Right ventricle myocardium superior (tissue), 1 donor: Measurements from ENCODE around the gene CSRNP3. TPM values are rescaled to one million over a fixed set of nuclear protein-coding genes. Genes with fewer than 3 reads are reported as not detected.

Experiments used
- ATAC-seq: fragments of 200-7000 bp; cut with Tn5 transposase; one replicate; pipeline ENCODE4 v1.9.1; 2020; ENCODE audit warnings: mild to moderate bottlenecking; ENCODE audit not compliant: poor library complexity
- DNase-seq: peaks from one replicate; pipeline ENCODE4 v3.0.0-alpha.2; 2020
- intact Hi-C: fragments of 100-400 bp; cut with DNase I; formaldehyde crosslinking; loops from one replicate; pipeline ENCODE4 v1.11.2; 2022
- total RNA-seq: library from RNA; stranded (reverse); fragmentation: NEBNext Ultra II Directional; extraction: Animal tissue kit (Norgen Biotek cat#: 25700); gene quantifications from one replicate; pipeline ENCODE4 v1.2.1, GENCODE V29; 2021
- donor health status: DM: no; HTN: yes; CAD: no; lungs with severe emphysema.

The CSRNP3 gene
- total RNA-seq, 1 donor from 2014 or later: 4.1 TPM

- ATAC-seq: no peak
- no peak for DNase-seq
- intact Hi-C loops: loop anchor here (5.0 kb wide), 1 partner anchor 296 kb away; no protein-coding TSS in a partner anchor
Measured at GRCh38 chr2:165697748-165698443, 228.4 kb downstream of the CSRNP3 start.

DNA sequence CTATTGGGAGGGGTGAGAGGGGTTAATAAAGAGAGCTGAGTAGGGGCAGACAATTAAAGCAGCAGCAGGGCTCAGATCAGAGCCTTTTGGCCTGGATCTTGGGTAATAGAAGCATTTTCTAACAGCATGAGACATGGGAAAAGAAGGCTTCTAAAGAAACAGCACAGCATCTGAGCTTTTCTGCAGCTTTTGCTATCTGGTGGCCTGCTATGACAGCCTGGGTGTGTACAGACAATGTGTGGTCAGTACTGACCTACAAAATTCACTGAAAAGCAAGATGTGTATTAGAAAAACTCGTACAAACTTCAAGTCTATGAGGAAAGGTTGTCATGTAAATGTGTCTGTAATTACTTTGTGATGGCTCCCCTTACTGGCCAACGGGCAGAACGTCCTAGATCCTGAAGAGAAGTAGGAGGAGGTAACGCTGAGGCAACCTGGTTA, 229.0 kb downstream of the CSRNP3 start:
- ATAC-seq (peak; percentile 83), DNase-seq (no peak)
- intact Hi-C loops: loop anchor here (5.0 kb wide), 1 partner anchor 296 kb away; no protein-coding TSS in a partner anchor

DNA sequence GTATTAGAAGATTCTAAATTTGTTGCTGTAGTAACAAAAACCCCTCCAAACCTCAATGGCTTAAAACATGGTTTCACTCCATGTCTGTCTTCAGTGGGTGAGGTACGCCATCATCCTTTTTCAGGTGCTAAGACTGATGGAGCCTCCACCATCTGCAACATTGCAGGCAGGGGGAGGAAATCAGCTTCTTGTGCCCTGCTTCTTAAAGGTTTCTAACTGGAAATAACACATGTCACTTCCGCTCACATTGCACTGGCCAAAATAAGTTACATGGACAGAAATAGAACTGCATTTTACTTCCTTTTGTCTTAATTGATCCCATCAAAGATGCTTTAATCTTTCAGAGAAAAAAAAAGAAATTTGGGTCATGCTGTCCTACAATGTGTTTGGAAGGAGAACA, 230.4 kb downstream of the CSRNP3 start:
- intact Hi-C loops: loop anchor here (5.0 kb wide), 1 partner anchor 298 kb away; no protein-coding TSS in a partner anchor
- ATAC-seq: no peak
- DNase-seq: no peak

GRCh38 chr2:165700531-165700930, 231.0 kb downstream of the CSRNP3 start:
- ATAC-seq: no peak
- intact Hi-C loops: no loop called here
- DNase-seq: no peak

DNA sequence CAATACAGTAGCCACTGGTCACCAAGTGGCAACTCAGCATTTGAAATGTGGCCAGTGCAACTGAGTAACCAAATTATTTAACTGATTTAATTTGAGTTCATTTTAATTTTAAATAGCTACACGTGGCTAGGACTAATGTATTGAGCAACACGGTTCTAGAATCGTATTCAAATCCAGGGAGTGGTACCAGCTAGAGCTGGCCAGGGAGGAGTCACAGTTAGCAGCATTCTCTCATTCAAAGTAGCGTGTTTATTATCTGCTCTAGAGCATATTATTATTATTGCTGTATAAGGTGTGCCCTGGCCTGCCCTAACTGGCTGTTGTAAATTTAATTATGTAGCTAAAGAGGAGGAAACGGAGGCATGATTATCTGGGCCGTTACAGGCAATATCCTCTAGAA, 231.6 kb downstream of the CSRNP3 start:
- intact Hi-C loops: no loop called here
- ATAC-seq: no peak
- no peak for DNase-seq

DNA sequence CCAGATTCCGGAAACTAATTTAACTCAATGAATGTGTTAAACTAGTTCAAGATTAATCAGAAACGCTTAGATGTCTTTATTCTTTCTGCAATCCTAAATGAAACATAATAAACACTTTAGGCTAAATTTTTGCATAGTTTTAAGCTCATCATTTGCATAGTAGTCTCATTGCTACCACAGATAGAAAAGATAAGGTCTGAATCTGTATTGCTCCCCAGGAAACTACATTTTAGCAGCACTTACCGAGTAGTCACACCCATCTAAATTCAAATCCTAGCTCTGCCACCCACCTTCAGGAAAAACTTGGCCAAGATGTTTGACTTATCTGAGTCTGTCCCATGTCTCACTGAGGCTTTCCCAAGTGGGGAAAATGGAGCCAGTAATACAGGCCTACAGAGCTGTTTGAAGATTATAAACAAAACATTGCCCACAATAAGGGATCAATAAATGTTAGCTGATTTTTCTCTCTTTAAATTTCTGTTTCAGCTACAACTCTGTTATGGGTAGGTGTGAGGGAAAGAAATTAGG, 237.5 kb downstream of the CSRNP3 start:
- no peak for ATAC-seq
- DNase-seq: no peak
- intact Hi-C loops: no loop called here

DNA sequence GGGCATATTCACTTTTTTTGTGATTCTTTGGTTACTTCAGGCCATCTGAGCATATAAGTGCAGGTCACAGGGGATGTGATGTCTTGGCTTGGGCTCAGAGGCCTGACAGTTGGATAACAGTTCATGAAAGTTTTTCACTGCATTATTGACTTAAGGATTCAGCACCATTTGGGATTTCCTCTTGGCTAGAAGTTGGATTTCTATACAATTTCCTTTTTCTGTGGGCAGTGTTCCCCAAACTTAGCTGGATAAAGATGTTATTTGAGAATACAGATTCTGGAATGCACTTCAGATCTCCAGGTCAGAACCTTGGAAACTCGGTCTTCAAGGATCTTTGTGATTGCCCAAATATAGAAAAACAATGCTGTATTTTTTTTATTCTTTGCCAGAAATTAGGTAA, 246.6 kb downstream of the CSRNP3 start:
- no peak for DNase-seq
- intact Hi-C loops: no loop called here
- ATAC-seq: no peak

- no peak for ATAC-seq
- intact Hi-C loops: no loop called here
- no peak for DNase-seq
Measured at GRCh38 chr2:165718610-165719210, 249.2 kb downstream of the CSRNP3 start.

DNA sequence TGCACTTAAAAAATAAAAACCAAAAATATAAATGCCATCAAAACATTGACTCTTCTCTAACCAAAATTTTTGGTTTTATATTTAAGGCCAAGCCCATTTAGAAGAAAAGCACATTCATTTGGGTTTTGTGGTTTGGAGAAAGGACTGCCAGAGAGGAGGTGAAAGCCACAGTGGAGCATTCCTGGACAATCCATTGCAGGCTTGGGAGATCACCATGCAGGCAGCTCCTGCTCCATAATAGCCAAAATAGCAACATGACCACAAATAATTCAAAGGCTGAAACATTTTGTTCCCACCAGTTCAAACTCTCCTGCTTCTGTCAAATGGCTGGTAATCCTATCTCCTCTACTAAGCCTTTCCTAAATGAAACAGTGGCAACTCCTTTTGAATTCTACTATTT, 251.0 kb downstream of the CSRNP3 start:
- DNase-seq: no peak
- intact Hi-C loops: no loop called here

DNA sequence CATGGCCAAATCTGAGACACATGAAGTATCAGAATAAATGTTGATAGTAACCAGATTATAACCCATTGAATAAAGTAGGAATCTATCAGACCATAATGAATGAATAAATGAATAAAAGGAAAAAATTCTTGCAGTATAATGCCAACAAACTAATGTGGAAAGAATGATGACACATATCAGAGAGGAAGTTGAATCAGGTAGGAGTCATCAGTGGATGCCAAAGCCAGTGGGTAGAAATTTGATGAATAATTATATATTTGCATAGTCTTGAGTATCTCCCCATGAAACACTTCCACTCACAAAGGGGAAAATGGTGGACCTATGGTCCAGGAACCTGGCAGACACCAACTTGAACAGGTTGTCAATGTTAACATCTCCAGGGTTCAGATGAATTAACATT, 255.9 kb downstream of the CSRNP3 start:
- intact Hi-C loops: no loop called here
- DNase-seq (no peak), ATAC-seq (no peak)

More for the DNA sequence above, 251.0 kb downstream of the CSRNP3 start:
- ATAC-seq: no peak

Other genes starting within 250 kb of the CSRNP3 start
- 0.05 TPM for gene SCN2A, start 230.3 kb upstream of the CSRNP3 start, total RNA-seq